Stimulated activated CD4-positive, alpha-beta T cell treated with anti-CD3 and anti-CD28 coated beads, Interleukin-12 subunit alpha, Interleukin-12 subunit beta, amount 100 ng/mL, for 4 hours (primary cell): ENCODE measurements around the gene B3GALT5.

ENCODE experiments used
- DNase-seq: peaks from one replicate; pipeline ENCODE4 v3.0.0-alpha.2; 2020

The B3GALT5 gene

DNA sequence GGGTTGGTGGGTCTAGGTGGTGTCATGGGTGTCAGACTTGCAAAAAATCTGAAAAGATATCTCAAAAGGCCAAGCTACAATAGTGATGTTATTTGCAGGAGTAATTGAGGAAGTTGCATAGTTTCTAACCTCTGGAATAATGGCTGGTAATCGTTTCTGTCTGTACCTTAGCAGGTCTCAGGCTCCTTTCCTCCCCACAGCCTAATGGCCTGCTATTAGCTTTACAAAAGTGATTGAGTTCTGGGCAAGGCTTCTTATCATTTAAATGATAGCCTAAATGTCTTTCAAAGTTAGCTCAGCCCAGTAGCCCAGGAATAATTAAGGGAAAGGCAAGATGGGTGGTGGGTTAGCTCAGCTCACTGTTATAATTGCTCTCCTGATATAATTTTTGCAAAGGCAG lies 94.6 kb downstream of the B3GALT5 start:
- DNase-seq, result no peak

DNA sequence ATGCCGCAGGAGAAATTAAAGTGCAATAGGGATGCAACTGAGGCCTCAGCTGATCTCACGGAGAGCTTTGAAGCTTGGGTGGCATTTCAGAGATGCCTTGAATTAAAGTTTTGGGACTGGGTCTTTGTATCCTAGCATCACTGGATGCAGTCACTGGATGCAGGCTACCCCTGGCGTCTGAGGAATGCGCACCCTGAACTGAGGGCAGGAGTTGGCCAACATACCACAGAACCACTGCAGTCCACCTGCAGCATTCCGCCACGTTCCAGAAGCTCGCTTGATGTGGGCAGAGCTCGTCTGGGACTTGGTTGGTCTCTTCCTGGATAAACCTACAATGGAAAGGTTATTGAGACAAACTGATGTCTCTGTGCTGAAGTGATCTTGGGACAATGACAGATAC lies 98.1 kb downstream of the B3GALT5 start:
- no peak for DNase-seq

DNA sequence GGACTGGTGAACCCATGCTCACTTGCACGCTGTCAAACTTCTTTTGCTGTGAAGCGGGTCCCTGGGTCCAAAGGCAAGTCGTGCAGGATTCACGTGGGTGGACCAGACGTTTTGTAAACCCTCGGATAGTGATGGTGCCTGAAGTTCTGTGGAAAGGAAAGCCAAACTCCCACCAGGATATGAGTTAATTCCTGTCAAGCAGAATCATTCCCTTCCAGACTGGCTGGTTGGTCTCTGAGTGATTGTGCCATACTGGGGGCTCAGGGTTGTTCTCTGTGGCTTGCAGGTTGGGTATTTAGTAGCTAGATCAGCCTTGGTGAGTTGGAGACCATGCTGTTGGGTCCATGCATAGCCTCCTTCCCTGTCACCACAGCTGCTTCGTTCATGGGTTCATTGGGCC lies 99.5 kb downstream of the B3GALT5 start:
- DNase-seq, result no peak

DNA sequence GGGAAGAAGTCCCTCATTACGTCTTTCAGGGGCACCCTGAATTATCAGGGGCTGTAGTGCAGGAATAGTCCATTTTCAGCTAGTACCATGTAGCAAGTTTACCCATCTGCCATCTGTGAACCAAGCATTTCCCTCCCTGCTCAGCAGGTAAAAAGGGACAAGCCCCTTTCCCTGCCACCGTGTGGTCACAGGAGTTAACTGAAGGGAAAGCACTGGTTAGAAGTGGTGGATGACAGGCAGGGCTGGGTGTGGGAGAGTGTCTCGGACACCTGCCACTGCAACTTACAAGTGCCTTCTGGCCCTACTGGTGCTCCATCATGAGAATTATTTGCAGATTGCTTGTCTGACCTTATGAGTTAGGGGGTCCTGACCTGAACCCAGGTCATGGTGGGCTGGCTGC lies 100.2 kb downstream of the B3GALT5 start:
- DNase-seq, result no peak

DNA sequence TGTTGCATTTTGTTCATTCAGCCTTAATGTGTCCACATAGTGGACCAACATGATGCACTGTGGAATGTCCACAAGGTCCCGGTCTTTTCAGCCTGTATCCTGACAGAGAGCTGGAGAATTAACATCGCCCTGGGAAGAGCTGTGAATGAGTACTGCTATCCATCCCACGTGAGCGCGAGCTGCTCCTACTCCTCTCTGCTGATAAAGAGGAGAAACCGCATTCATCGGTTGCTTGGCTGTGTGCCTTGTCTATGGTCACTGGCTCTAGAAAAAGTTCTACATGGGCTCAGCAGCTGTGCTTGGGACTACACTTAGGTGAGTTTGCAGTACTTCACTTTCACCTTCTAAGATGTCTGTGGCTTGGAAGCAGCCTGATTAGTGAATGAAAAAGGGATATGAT lies 101.2 kb downstream of the B3GALT5 start:
- no peak for DNase-seq

DNA sequence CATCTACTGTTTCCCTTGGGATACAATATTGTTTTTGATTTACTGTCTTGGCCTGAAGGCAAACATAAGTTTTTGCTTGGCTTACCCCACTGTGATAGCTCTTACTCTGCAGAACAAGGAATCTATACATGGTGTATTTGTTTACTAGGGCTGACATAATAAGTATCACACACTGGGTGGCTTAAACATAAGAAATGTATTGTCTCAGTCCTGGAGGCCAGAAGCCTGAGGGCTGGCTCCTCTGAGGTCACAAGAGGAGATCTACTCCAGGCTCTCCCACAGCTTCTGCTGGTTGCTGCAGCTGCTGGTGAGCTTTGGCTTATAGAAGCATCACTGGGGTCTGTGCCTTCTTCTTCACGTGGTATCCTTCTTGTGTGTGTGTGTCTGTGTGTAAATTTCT lies 101.6 kb downstream of the B3GALT5 start:
- DNase-seq, result no peak

DNA sequence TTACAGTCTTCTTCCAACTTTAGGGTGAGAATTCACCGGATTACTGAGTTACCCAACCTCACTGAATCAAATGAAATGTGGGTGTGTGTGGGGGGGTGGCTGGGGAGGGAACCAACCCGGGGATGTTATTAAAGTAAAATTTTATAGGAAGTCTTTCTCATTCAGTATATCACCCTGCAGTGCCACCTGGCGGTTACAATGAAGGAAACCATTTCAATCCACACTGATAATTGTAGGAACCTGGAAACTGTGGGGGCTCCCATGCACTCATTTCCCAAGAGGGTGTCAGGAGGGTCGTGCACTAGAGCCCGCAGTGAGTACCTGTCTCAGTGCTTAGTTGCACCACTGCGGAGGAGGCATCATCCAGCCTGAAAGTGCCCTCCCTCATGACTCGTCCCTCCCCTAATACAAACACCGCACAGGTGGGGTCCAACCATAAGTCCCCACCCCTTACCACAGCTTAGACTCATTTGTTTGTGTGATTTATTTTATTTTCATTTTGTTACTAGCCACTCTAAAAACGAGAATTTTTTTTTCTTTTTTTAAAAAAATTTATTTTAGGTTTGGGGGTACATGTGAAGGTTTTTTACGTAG lies 103.2 kb downstream of the B3GALT5 start:
- DNase-seq, result peak; percentile 8

DNA sequence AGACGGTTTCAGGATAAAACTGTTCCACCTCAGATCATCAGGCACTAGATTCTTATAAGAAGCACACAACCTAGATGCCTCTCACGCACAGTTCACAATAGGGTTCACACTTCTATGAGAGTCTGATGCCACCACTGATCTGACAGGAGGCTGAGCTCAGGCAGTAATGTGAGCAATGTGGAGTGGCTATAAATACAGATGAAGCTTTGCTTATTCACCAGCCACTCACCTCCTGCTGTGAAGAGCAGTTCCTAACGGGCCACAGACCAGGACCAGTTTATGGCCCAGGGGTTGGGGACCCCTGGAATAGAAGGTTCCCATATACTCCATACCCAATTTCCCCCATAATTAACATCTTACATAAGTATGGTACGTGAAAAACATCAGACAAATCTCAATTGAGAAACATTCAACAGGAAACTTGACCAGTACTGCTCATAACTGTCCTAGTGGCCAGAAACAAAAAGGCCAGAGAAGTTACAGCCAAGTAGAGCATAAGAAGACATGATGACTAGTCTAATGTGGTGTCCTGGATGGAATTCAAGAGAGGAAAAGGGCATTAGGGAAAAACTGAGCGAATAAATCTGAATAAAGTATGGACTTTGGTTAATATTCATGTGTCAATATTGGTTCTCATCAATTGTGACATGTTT lies 107.5 kb downstream of the B3GALT5 start:
- no peak for DNase-seq

DNA sequence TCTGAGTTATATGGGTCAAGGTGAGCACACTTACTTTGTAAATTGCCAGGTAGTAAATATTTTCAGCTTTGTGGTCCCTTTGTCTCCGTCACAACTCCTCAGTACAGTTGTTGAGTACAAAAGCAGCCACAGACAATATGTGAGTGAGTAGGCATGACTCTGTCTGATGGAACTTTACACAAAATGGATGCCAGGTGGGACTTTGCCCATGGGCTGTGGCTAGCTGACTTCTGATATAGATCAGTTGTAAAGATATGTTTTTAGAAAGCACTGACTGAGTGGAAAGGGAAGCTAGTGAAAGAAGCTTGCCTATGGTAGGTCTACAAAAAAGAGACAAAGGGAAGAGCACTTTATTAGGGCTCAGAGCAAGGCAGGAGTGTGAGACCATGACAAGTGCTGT lies 109.1 kb downstream of the B3GALT5 start:
- DNase-seq, result no peak
